Measurements from ENCODE around the gene SMIM5.

Gene SMIM5

GRCh38 chr17:75650874-75651273, 17.6 kb downstream of the SMIM5 start:
- Histone ChIP-seq H3K4me3 (ENCODE audit: severe bottlenecking) (no peak overlapping the region), H3K36me3 (ENCODE audit: low read depth) (peaks cover 67% of the 10 kb centered on the region), H3K9me3 (ENCODE audit: severe bottlenecking) (no peaks in the 10 kb centered on the region), H3K27me3 (ENCODE audit: insufficient read depth, poor library complexity, severe bottlenecking) (no peaks in the 10 kb centered on the region), H3K4me1 (ENCODE audit: insufficient read depth, poor library complexity, severe bottlenecking) (peaks cover 10% of the 10 kb centered on the region), H3K27ac (ENCODE audit: poor library complexity, severe bottlenecking) (no peak overlapping the region)
- ATAC-seq (ENCODE audit: low read depth) (no peak), DNase-seq (ENCODE audit: low spot score) (no peak)
- TF ChIP-seq CTCF (IDR thresholded peaks at IDR 0.05; ENCODE audit: poor library complexity, severe bottlenecking) = no peak

- Histone ChIP-seq H3K4me3 (ENCODE audit: severe bottlenecking) (no peak overlapping the region), H3K27ac (ENCODE audit: poor library complexity, severe bottlenecking) (no peak overlapping the region), H3K4me1 (ENCODE audit: insufficient read depth, poor library complexity, severe bottlenecking) (no peaks in the 10 kb centered on the region), H3K36me3 (ENCODE audit: low read depth) (peaks cover 78% of the 10 kb centered on the region), H3K27me3 (ENCODE audit: insufficient read depth, poor library complexity, severe bottlenecking) (no peaks in the 10 kb centered on the region), H3K9me3 (ENCODE audit: severe bottlenecking) (no peaks in the 10 kb centered on the region)
- ATAC-seq (ENCODE audit: low read depth) = no peak
- TF ChIP-seq CTCF (IDR thresholded peaks at IDR 0.05; ENCODE audit: poor library complexity, severe bottlenecking) = no peak
- no peak for DNase-seq (ENCODE audit: low spot score)
Observed at GRCh38 chr17:75652341-75652740, 19.1 kb downstream of the SMIM5 start.

GRCh38 chr17:75652934-75653549, 19.8 kb downstream of the SMIM5 start:
- peak; percentile 80 for TF ChIP-seq CTCF (IDR thresholded peaks at IDR 0.05; ENCODE audit: poor library complexity, severe bottlenecking)
- Histone ChIP-seq H3K4me1 (ENCODE audit: insufficient read depth, poor library complexity, severe bottlenecking) (no peaks in the 10 kb centered on the region), H3K27ac (ENCODE audit: poor library complexity, severe bottlenecking) (no peak overlapping the region), H3K4me3 (ENCODE audit: severe bottlenecking) (no peak overlapping the region), H3K9me3 (ENCODE audit: severe bottlenecking) (no peaks in the 10 kb centered on the region), H3K27me3 (ENCODE audit: insufficient read depth, poor library complexity, severe bottlenecking) (no peaks in the 10 kb centered on the region), H3K36me3 (ENCODE audit: low read depth) (peaks cover 82% of the 10 kb centered on the region)
- DNase-seq (ENCODE audit: low spot score) (no peak), ATAC-seq (ENCODE audit: low read depth) (peak; percentile 62)

GRCh38 chr17:75654176-75654575, 20.9 kb downstream of the SMIM5 start:
- peaks cover 89% of the 10 kb centered on the region for H3K36me3 ChIP-seq (ENCODE audit: low read depth)
- peak; percentile 69; the same call in 2 of the 3 replicates for ATAC-seq (ENCODE audit: low read depth)

More at GRCh38 chr17:75654176-75654575, 20.9 kb downstream of the SMIM5 start:
- TF ChIP-seq CTCF (IDR thresholded peaks at IDR 0.05; ENCODE audit: poor library complexity, severe bottlenecking) = peak; percentile 43
- H3K4me3 ChIP-seq (ENCODE audit: severe bottlenecking) = no peak overlapping the region
- no peaks in the 10 kb centered on the region for H3K4me1 ChIP-seq (ENCODE audit: insufficient read depth, poor library complexity, severe bottlenecking)
- no peak overlapping the region for H3K27ac ChIP-seq (ENCODE audit: poor library complexity, severe bottlenecking)
- H3K27me3 ChIP-seq (ENCODE audit: insufficient read depth, poor library complexity, severe bottlenecking) = no peaks in the 10 kb centered on the region
- no peak for DNase-seq (ENCODE audit: low spot score)
- no peaks in the 10 kb centered on the region for H3K9me3 ChIP-seq (ENCODE audit: severe bottlenecking)
